ENCODE results near the gene CFAP299. TPM values are rescaled to one million over a fixed set of nuclear protein-coding genes. Genes with fewer than 3 reads are reported as not detected.

CFAP299 gene
- total RNA-seq, 1 experiment from 2014 or later = not detected

DNA sequence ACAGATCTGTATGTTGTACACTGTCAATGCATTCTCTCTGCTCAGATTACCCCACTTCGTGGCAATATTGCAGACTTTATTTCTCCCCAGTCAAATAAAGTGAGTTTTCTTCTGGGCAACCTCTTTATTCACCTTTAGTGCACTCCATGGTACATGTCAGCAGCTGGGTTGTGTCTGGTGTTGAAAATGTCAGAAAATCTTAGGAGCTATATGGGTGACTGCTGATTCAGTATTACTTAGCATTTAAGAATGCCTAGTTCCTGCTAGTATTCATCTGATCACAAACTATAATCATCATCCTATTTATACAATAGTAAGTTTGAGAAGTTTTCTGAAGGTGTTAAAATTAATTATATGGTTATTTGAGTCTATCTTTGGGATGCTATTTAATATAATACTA, 112.5 kb downstream of the CFAP299 start:
- Histone ChIP-seq H3K4me1 (ENCODE audit: low read length) (no peaks in the 10 kb centered on the region), H3K27ac (ENCODE audit: low read length) (no peak overlapping the region), H3K36me3 (ENCODE audit: insufficient read depth, low read length) (no peaks in the 10 kb centered on the region), H3K79me2 (ENCODE audit: low read length) (no peaks in the 10 kb centered on the region), H3K9ac (ENCODE audit: low read length) (no peak overlapping the region), H3K4me2 (ENCODE audit: low read depth, low read length, poor library complexity, severe bottlenecking) (no peak overlapping the region), H3K4me3 (ENCODE audit: low read length) (no peak overlapping the region), H3K27me3 (ENCODE audit: low read length) (no peaks in the 10 kb centered on the region), H3K9me3 (ENCODE audit: low read length) (no peaks in the 10 kb centered on the region), H4K20me1 (ENCODE audit: insufficient read depth, low read depth, low read length) (no peaks in the 10 kb centered on the region), H3K9me2 (replicated peaks; ENCODE audit: insufficient read depth, low read length) (no peaks in the 10 kb centered on the region), H2AFZ (ENCODE audit: low read length) (no peak overlapping the region)
- DNase-seq = no peak

GRCh38 chr4:80452055-80452454, 116.5 kb downstream of the CFAP299 start:
- H3K9ac ChIP-seq (ENCODE audit: low read length) = no peak overlapping the region
- H4K20me1 ChIP-seq (ENCODE audit: insufficient read depth, low read depth, low read length) = no peaks in the 10 kb centered on the region
- no peak overlapping the region for H3K4me2 ChIP-seq (ENCODE audit: low read depth, low read length, poor library complexity, severe bottlenecking)
- no peak overlapping the region for H3K27ac ChIP-seq (ENCODE audit: low read length)
- H3K9me3 ChIP-seq (ENCODE audit: low read length) = no peaks in the 10 kb centered on the region
- DNase-seq = no peak
- H3K36me3 ChIP-seq (ENCODE audit: insufficient read depth, low read length) = no peaks in the 10 kb centered on the region
- H3K27me3 ChIP-seq (ENCODE audit: low read length) = no peaks in the 10 kb centered on the region
- H3K4me1 ChIP-seq (ENCODE audit: low read length) = no peaks in the 10 kb centered on the region
- no peaks in the 10 kb centered on the region for H3K79me2 ChIP-seq (ENCODE audit: low read length)
- no peaks in the 10 kb centered on the region for H3K9me2 ChIP-seq (replicated peaks; ENCODE audit: insufficient read depth, low read length)
- no peak overlapping the region for H3K4me3 ChIP-seq (ENCODE audit: low read length)
- H2AFZ ChIP-seq (ENCODE audit: low read length) = no peak overlapping the region

DNA sequence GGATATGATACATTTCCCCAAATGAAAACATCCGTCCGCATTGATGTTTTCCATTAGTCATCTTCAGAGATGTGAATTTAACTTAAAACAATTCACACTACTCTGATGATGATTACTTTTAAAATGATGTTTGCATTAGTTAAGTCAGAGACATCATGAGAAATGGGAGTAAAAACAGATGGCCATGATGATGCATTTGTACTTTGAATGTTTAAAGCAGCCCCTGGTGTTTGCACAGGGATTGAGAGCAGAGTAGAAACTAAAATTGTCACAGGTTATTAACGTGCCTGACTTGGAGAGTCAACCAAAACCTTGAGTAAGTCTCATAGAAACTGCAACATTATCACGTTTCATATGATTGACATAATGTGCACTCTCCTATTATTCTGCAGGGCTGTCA, 117.2 kb downstream of the CFAP299 start:
- Histone ChIP-seq H3K9me3 (ENCODE audit: low read length) (no peaks in the 10 kb centered on the region), H3K4me3 (ENCODE audit: low read length) (no peak overlapping the region), H3K27ac (ENCODE audit: low read length) (no peak overlapping the region), H2AFZ (ENCODE audit: low read length) (no peak overlapping the region), H3K27me3 (ENCODE audit: low read length) (no peaks in the 10 kb centered on the region), H3K4me2 (ENCODE audit: low read depth, low read length, poor library complexity, severe bottlenecking) (no peak overlapping the region), H3K79me2 (ENCODE audit: low read length) (no peaks in the 10 kb centered on the region), H3K9me2 (replicated peaks; ENCODE audit: insufficient read depth, low read length) (no peaks in the 10 kb centered on the region), H3K4me1 (ENCODE audit: low read length) (no peaks in the 10 kb centered on the region), H3K9ac (ENCODE audit: low read length) (no peak overlapping the region), H3K36me3 (ENCODE audit: insufficient read depth, low read length) (no peaks in the 10 kb centered on the region), H4K20me1 (ENCODE audit: insufficient read depth, low read depth, low read length) (no peaks in the 10 kb centered on the region)
- DNase-seq = no peak

GRCh38 chr4:80454040-80454439, 118.5 kb downstream of the CFAP299 start:
- no peaks in the 10 kb centered on the region for H3K4me1 ChIP-seq (ENCODE audit: low read length)
- H3K4me3 ChIP-seq (ENCODE audit: low read length) = no peak overlapping the region
- H3K36me3 ChIP-seq (ENCODE audit: insufficient read depth, low read length) = no peaks in the 10 kb centered on the region
- no peaks in the 10 kb centered on the region for H3K9me2 ChIP-seq (replicated peaks; ENCODE audit: insufficient read depth, low read length)
- no peak overlapping the region for H3K4me2 ChIP-seq (ENCODE audit: low read depth, low read length, poor library complexity, severe bottlenecking)
- H3K9ac ChIP-seq (ENCODE audit: low read length) = no peak overlapping the region
- no peaks in the 10 kb centered on the region for H3K9me3 ChIP-seq (ENCODE audit: low read length)
- H3K79me2 ChIP-seq (ENCODE audit: low read length) = no peaks in the 10 kb centered on the region
- H3K27ac ChIP-seq (ENCODE audit: low read length) = no peak overlapping the region
- no peak overlapping the region for H2AFZ ChIP-seq (ENCODE audit: low read length)
- no peaks in the 10 kb centered on the region for H3K27me3 ChIP-seq (ENCODE audit: low read length)
- no peak for DNase-seq
- no peaks in the 10 kb centered on the region for H4K20me1 ChIP-seq (ENCODE audit: insufficient read depth, low read depth, low read length)

GRCh38 chr4:80454556-80454955, 119.0 kb downstream of the CFAP299 start:
- Histone ChIP-seq H4K20me1 (ENCODE audit: insufficient read depth, low read depth, low read length) (no peaks in the 10 kb centered on the region), H3K4me2 (ENCODE audit: low read depth, low read length, poor library complexity, severe bottlenecking) (no peak overlapping the region), H3K9me2 (replicated peaks; ENCODE audit: insufficient read depth, low read length) (no peaks in the 10 kb centered on the region), H3K27me3 (ENCODE audit: low read length) (no peaks in the 10 kb centered on the region), H2AFZ (ENCODE audit: low read length) (no peak overlapping the region), H3K79me2 (ENCODE audit: low read length) (no peaks in the 10 kb centered on the region), H3K27ac (ENCODE audit: low read length) (no peak overlapping the region), H3K9me3 (ENCODE audit: low read length) (no peaks in the 10 kb centered on the region), H3K4me3 (ENCODE audit: low read length) (no peak overlapping the region), H3K36me3 (ENCODE audit: insufficient read depth, low read length) (no peaks in the 10 kb centered on the region), H3K9ac (ENCODE audit: low read length) (no peak overlapping the region), H3K4me1 (ENCODE audit: low read length) (no peaks in the 10 kb centered on the region)
- no peak for DNase-seq

DNA sequence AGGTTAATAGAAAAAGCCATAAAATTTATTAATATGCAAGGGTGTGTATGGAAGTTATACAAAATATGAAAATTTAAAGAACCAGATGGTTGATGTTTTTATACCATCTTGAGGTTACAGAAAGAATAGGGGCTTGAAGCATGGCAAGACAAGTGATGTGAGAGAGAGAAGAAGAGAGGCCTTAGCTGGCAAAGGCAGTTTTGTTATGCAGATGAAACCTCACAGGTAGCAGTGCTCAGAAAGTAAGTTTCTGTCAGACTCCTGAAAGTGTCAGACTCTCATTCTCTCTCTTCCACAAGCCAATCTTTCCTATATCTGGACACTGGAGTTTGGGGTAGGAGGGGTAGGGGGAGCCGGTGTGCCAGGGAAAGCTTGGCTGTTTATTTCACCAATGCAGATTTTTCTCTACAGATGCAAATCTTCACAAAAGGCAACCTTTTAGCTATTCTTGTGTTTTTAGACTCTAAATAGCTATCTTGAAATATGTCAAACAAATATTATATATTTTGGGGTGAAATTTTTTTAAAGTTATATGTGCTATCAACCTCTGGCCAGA, 124.5 kb downstream of the CFAP299 start:
- H4K20me1 ChIP-seq (ENCODE audit: insufficient read depth, low read depth, low read length) = no peaks in the 10 kb centered on the region
- no peak overlapping the region for H3K4me2 ChIP-seq (ENCODE audit: low read depth, low read length, poor library complexity, severe bottlenecking)
- no peaks in the 10 kb centered on the region for H3K79me2 ChIP-seq (ENCODE audit: low read length)
- no peaks in the 10 kb centered on the region for H3K36me3 ChIP-seq (ENCODE audit: insufficient read depth, low read length)
- DNase-seq = no peak
- no peak overlapping the region for H3K4me3 ChIP-seq (ENCODE audit: low read length)
- no peaks in the 10 kb centered on the region for H3K9me3 ChIP-seq (ENCODE audit: low read length)
- H3K4me1 ChIP-seq (ENCODE audit: low read length) = peaks cover 18% of the 10 kb centered on the region
- no peaks in the 10 kb centered on the region for H3K27me3 ChIP-seq (ENCODE audit: low read length)
- no peak overlapping the region for H3K27ac ChIP-seq (ENCODE audit: low read length)
- H3K9me2 ChIP-seq (replicated peaks; ENCODE audit: insufficient read depth, low read length) = no peaks in the 10 kb centered on the region
- H2AFZ ChIP-seq (ENCODE audit: low read length) = no peak overlapping the region
- no peak overlapping the region for H3K9ac ChIP-seq (ENCODE audit: low read length)

- Histone ChIP-seq H3K4me3 (ENCODE audit: low read length) (no peak overlapping the region), H3K9me2 (replicated peaks; ENCODE audit: insufficient read depth, low read length) (no peaks in the 10 kb centered on the region)
Measured at GRCh38 chr4:80461412-80461811, 125.9 kb downstream of the CFAP299 start.

GRCh38 chr4:80462621-80463091, 127.1 kb downstream of the CFAP299 start:
- peak; percentile 46 for DNase-seq
- 0 out of 2 replicates have a peak overlapping the region, but pooled peaks have one; percentile 25 for H3K4me3 ChIP-seq (ENCODE audit: low read length)
- no peaks in the 10 kb centered on the region for H3K36me3 ChIP-seq (ENCODE audit: insufficient read depth, low read length)
- H3K9ac ChIP-seq (ENCODE audit: low read length) = no peak overlapping the region
- H3K4me1 ChIP-seq (ENCODE audit: low read length) = peaks cover 18% of the 10 kb centered on the region
- no peaks in the 10 kb centered on the region for H4K20me1 ChIP-seq (ENCODE audit: insufficient read depth, low read depth, low read length)
- no peaks in the 10 kb centered on the region for H3K27me3 ChIP-seq (ENCODE audit: low read length)
- H3K9me3 ChIP-seq (ENCODE audit: low read length) = no peaks in the 10 kb centered on the region
- no peaks in the 10 kb centered on the region for H3K9me2 ChIP-seq (replicated peaks; ENCODE audit: insufficient read depth, low read length)
- no peak overlapping the region for H3K27ac ChIP-seq (ENCODE audit: low read length)
- peak overlapping the region; percentile 50 for H3K4me2 ChIP-seq (ENCODE audit: low read depth, low read length, poor library complexity, severe bottlenecking)
- no peaks in the 10 kb centered on the region for H3K79me2 ChIP-seq (ENCODE audit: low read length)
- H2AFZ ChIP-seq (ENCODE audit: low read length) = no peak overlapping the region

More at GRCh38 chr4:80461412-80461811, 125.9 kb downstream of the CFAP299 start:
- no peak overlapping the region for H3K27ac ChIP-seq (ENCODE audit: low read length)
- H3K4me2 ChIP-seq (ENCODE audit: low read depth, low read length, poor library complexity, severe bottlenecking) = no peak overlapping the region
- H3K36me3 ChIP-seq (ENCODE audit: insufficient read depth, low read length) = no peaks in the 10 kb centered on the region
- no peaks in the 10 kb centered on the region for H4K20me1 ChIP-seq (ENCODE audit: insufficient read depth, low read depth, low read length)
- peaks cover 18% of the 10 kb centered on the region for H3K4me1 ChIP-seq (ENCODE audit: low read length)
- no peaks in the 10 kb centered on the region for H3K9me3 ChIP-seq (ENCODE audit: low read length)
- no peak overlapping the region for H2AFZ ChIP-seq (ENCODE audit: low read length)
- no peak for DNase-seq
- no peaks in the 10 kb centered on the region for H3K27me3 ChIP-seq (ENCODE audit: low read length)
- no peak overlapping the region for H3K9ac ChIP-seq (ENCODE audit: low read length)
- no peaks in the 10 kb centered on the region for H3K79me2 ChIP-seq (ENCODE audit: low read length)

Data from Karpas-422 (cell line).